HepG2 (cell line): ENCODE results near the gene SEC31B. TPM values are rescaled to one million over a fixed set of nuclear protein-coding genes. Genes with fewer than 3 reads are reported as not detected.

ENCODE experiments used
- ATAC-seq: fragments of 200-7000 bp; cut with Tn5 transposase; 3 replicates; pipeline ENCODE4 v1.9.1; 2020; ENCODE audit warnings: mild to moderate bottlenecking, moderate library complexity
- BruUV-seq: library from RNA; stranded (reverse); fragments of 400-500 nt; replicated peaks from 2 replicates; lab custom pipeline; 2021; lab: Mats Ljungman, UMichigan
- CTCF ChIA-PET: fragments of 300-600 bp; formaldehyde crosslinking; extraction: SDS; loops from one replicate; lab custom pipeline; 2021; ENCODE audit warnings: low total read pairs, inconsistent platforms, low intra/inter-chr PET ratio; lab: Yijun Ruan, JAX
- POLR2A ChIA-PET: fragments of 350-600 bp; sonication (Branson Sonifier 250); formaldehyde crosslinking; loops from one replicate; lab custom pipeline; 2020; ENCODE audit warnings: antibody characterized with exemption, inconsistent platforms; lab: Yijun Ruan, JAX
- DNase-seq: peaks from one replicate; pipeline ENCODE4 v3.0.0-alpha.2; 2015; ENCODE audit warnings: low spot score
- FAIRE-seq: peaks from 3 replicates; lab custom pipeline; 2011; peaks lifted over from hg19 to GRCh38; lab: Jason Lieb, UNC
- H2AFZ ChIP-seq: one replicate; pipeline ENCODE4 v1.6.1; 2011; ENCODE audit warnings: low read length, inconsistent platforms
- H3K27ac ChIP-seq: fragments of 300-600 bp; 3 replicates; pipeline ENCODE4 v1.8.0; 2011; ENCODE audit warnings: mixed run types, mild to moderate bottlenecking, mixed read lengths, low read length, inconsistent platforms; ENCODE audit not compliant: insufficient read depth; ENCODE audit errors: extremely low read length
- H3K27me3 ChIP-seq, 2 experiments: fragments of 200-600 bp in 1 of 2; 2 replicates in 1 of 2; 3 replicates in 1 of 2; pipeline versions ENCODE4 v1.6.0 to v1.8.0; 2011; ENCODE audit warnings: low read length in 2 of 2, mild to moderate bottlenecking in 2 of 2, moderate library complexity in 2 of 2, inconsistent platforms in 1 of 2; ENCODE audit not compliant: insufficient read depth in 2 of 2, control insufficient read depth in 1 of 2
- H3K36me3 ChIP-seq, 2 experiments: fragments of 200-600 bp in 1 of 2; replicated peaks in 1 of 2; 2 replicates in 1 of 2; 3 replicates in 1 of 2; pipeline versions ENCODE4 v1.5.1 to v1.8.0; 2011; ENCODE audit warnings: low read length in 2 of 2, inconsistent platforms in 1 of 2; ENCODE audit not compliant: insufficient read depth in 2 of 2, control insufficient read depth in 1 of 2
- H3K4me1 ChIP-seq: 2 replicates; pipeline ENCODE4 v1.5.1; 2012; ENCODE audit warnings: low read length, inconsistent platforms; ENCODE audit not compliant: insufficient read depth
- H3K4me2 ChIP-seq: 2 replicates; pipeline ENCODE4 v1.6.0; 2011; ENCODE audit warnings: low read depth, low read length, inconsistent platforms
- H3K4me3 ChIP-seq, 3 experiments: fragments of 200-600 bp in 1 of 3; sonication (generic), shearing (Covaris generic) in 1 of 3; replicated peaks in 1 of 3; 2 replicates each; pipeline ENCODE4 v1.5.1; 2011 to 2016; ENCODE audit warnings: low read length in 3 of 3, inconsistent platforms in 2 of 3, low read depth in 2 of 3, mild to moderate bottlenecking in 2 of 3, control low read depth in 1 of 3, mixed read lengths in 1 of 3; ENCODE audit not compliant: insufficient read depth in 1 of 3
- H3K79me2 ChIP-seq: one replicate; pipeline ENCODE4 v1.6.1; 2011; ENCODE audit warnings: low read length, inconsistent platforms; ENCODE audit not compliant: insufficient read depth
- H3K9ac ChIP-seq: 2 replicates; pipeline ENCODE4 v1.6.0; 2011; ENCODE audit warnings: mild to moderate bottlenecking, low read depth, low read length, inconsistent platforms; ENCODE audit not compliant: insufficient read depth
- H3K9me3 ChIP-seq: 2 replicates; pipeline ENCODE4 v1.5.1; 2012; ENCODE audit warnings: mild to moderate bottlenecking, low read length
- H4K20me1 ChIP-seq: 2 replicates; pipeline ENCODE4 v1.6.0; 2011; ENCODE audit warnings: inconsistent platforms, mild to moderate bottlenecking, low read length, moderate library complexity; ENCODE audit not compliant: insufficient read depth
- KDM2A ChIP-seq: sonication (generic); formaldehyde crosslinking; IDR thresholded peaks from 2 replicates; pipeline ENCODE4 v1.4.0; 2020; ENCODE audit warnings: low read depth, missing genetic modification reagents, borderline replicate concordance
- NFATC3 ChIP-seq: sonication (generic); formaldehyde crosslinking; IDR thresholded peaks from 2 replicates; pipeline ENCODE4 v1.5.1; 2020; ENCODE audit warnings: mild to moderate bottlenecking, missing genetic modification reagents
- NFYC ChIP-seq: IDR thresholded peaks from 2 replicates; pipeline ENCODE4 v1.6.1; 2016; ENCODE audit warnings: missing genetic modification reagents, missing compliant biosample characterization
- ZMYM4 ChIP-seq: sonication (generic); formaldehyde crosslinking; IDR thresholded peaks from 2 replicates; pipeline ENCODE4 v1.8.1; 2023; ENCODE audit warnings: mild to moderate bottlenecking, missing genetic modification reagents
- ZNF614 ChIP-seq: IDR thresholded peaks from 2 replicates; pipeline ENCODE4 v1.6.1; 2018; ENCODE audit warnings: missing biosample characterization, missing genetic modification reagents, inconsistent platforms, borderline replicate concordance
- WGBS: methylation state at CpG from one replicate; pipeline ENCODE4 v1.1.6; 2017; ENCODE audit warnings: low lambda C conversion rate; 5-methylcytosine and 5-hydroxymethylcytosine counted together
- in situ Hi-C: cut with HindIII; loops from 2 replicates; pipeline ENCODE4 v1.10.0; 2017; ENCODE audit warnings: low pct_unique_long_range_greater_than_20kb; ENCODE audit not compliant: extremely low pct_ligation_motif_present
- intact Hi-C: fragments of 100-400 bp; cut with micrococcal nuclease; formaldehyde crosslinking; loops from one replicate; pipeline ENCODE4 v1.10.0; 2022; ENCODE audit not compliant: unreplicated experiment
- polyA plus RNA-seq, 8 experiments: library from polyadenylated mRNA; depleted of rRNA in 3 of 8; stranded (reverse) in 7 of 8; unstranded in 1 of 8; fragments of >200 nt; fragmentation: Illumina TruSeq in 4 of 8; extraction: Trizol in 4 of 8; gene quantifications; 2 replicates each; pipeline versions ENCODE4 v1.2.1 to v1.2.3, GENCODE V29; 2011 to 2016; ENCODE audit warnings: low read depth in 4 of 8, missing spikeins in 1 of 8, mixed read lengths in 1 of 8; ENCODE audit not compliant: insufficient read depth in 1 of 8
- total RNA-seq, 5 experiments: library from RNA; depleted of rRNA; stranded (reverse); fragments of >200 nt; fragmentation: Illumina TruSeq; extraction: Trizol; gene quantifications; 2 replicates each; pipeline ENCODE4 v1.2.3, GENCODE V29; 2016; ENCODE audit warnings: low read depth in 1 of 5
- TF ChIP-seq, protein P1 (sequence below): sonication (generic); formaldehyde crosslinking; IDR thresholded peaks from 2 replicates; pipeline ENCODE4; 2020; ENCODE audit warnings: missing genetic modification reagents, mild to moderate bottlenecking, borderline replicate concordance
- TF ChIP-seq, protein P2 (sequence below): sonication (generic); formaldehyde crosslinking; IDR thresholded peaks from 2 replicates; pipeline ENCODE4 v1.5.1; 2020; ENCODE audit warnings: missing genetic modification reagents, mild to moderate bottlenecking, borderline replicate concordance
- TF ChIP-seq, protein P3 (sequence below): sonication (generic); formaldehyde crosslinking; IDR thresholded peaks from 2 replicates; pipeline ENCODE4 v1.4.0; 2020; ENCODE audit warnings: mild to moderate bottlenecking, missing genetic modification reagents
- TF ChIP-seq, protein P4 (sequence below): sonication (generic); formaldehyde crosslinking; IDR thresholded peaks from 2 replicates; pipeline ENCODE4 v1.4.0; 2020; ENCODE audit warnings: missing genetic modification reagents, borderline replicate concordance

SEC31B gene
- total and polyA plus RNA-seq, 2 of the 13 experiments (the other 11 are each of a cell fraction or from before 2014, with no cell fraction given) = 2.0 to 8.3 TPM

DNA sequence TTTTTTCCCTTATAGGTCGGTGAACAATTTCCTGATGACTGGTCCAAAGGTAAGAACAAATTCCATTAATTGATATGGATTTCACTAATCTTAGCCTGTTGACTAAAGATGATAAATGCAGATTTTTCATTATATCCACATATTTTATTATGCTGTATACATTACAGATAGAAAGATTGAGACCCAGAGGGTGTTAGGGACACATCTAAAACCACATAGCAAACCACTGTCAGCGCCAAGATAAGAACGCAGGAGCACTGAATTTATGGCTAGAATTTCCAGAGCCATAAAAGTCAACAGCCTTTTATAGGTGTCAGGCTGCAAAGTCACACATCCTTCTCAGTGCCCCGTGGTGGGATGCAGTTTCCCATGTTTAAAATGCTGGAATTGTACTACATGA is 40.6 kb downstream of the SEC31B start:
- peaks cover 10% of the 10 kb centered on the region; the same call in 1 of the 2 replicates for H3K4me1 ChIP-seq
- in situ Hi-C loops = no loop called here
- FAIRE-seq = no peak
- TF ChIP-seq, protein P1, sequence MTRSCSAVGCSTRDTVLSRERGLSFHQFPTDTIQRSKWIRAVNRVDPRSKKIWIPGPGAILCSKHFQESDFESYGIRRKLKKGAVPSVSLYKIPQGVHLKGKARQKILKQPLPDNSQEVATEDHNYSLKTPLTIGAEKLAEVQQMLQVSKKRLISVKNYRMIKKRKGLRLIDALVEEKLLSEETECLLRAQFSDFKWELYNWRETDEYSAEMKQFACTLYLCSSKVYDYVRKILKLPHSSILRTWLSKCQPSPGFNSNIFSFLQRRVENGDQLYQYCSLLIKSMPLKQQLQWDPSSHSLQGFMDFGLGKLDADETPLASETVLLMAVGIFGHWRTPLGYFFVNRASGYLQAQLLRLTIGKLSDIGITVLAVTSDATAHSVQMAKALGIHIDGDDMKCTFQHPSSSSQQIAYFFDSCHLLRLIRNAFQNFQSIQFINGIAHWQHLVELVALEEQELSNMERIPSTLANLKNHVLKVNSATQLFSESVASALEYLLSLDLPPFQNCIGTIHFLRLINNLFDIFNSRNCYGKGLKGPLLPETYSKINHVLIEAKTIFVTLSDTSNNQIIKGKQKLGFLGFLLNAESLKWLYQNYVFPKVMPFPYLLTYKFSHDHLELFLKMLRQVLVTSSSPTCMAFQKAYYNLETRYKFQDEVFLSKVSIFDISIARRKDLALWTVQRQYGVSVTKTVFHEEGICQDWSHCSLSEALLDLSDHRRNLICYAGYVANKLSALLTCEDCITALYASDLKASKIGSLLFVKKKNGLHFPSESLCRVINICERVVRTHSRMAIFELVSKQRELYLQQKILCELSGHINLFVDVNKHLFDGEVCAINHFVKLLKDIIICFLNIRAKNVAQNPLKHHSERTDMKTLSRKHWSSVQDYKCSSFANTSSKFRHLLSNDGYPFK (CRISPR knock-in tag) = no peak
- TF ChIP-seq ZMYM4 (CRISPR knock-in tag) (no peak), NFYC (CRISPR knock-in tag) (no peak), KDM2A (CRISPR knock-in tag) (no peak), NFATC3 (CRISPR knock-in tag) (no peak), ZNF614 (no peak)
- TF ChIP-seq, protein P2, sequence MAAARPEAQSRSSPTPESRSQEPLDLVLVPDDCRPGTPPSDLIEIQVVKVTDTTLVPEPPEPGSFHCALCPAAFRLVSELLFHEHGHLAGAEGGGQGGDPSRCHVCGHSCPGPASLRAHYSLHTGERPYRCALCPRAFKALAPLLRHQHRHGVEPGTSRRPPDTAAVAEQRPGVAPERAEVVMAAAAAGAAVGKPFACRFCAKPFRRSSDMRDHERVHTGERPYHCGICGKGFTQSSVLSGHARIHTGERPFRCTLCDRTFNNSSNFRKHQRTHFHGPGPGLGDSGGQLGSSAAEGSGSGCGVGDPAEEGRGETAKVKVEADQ (CRISPR knock-in tag) = no peak
- TF ChIP-seq, protein P3, sequence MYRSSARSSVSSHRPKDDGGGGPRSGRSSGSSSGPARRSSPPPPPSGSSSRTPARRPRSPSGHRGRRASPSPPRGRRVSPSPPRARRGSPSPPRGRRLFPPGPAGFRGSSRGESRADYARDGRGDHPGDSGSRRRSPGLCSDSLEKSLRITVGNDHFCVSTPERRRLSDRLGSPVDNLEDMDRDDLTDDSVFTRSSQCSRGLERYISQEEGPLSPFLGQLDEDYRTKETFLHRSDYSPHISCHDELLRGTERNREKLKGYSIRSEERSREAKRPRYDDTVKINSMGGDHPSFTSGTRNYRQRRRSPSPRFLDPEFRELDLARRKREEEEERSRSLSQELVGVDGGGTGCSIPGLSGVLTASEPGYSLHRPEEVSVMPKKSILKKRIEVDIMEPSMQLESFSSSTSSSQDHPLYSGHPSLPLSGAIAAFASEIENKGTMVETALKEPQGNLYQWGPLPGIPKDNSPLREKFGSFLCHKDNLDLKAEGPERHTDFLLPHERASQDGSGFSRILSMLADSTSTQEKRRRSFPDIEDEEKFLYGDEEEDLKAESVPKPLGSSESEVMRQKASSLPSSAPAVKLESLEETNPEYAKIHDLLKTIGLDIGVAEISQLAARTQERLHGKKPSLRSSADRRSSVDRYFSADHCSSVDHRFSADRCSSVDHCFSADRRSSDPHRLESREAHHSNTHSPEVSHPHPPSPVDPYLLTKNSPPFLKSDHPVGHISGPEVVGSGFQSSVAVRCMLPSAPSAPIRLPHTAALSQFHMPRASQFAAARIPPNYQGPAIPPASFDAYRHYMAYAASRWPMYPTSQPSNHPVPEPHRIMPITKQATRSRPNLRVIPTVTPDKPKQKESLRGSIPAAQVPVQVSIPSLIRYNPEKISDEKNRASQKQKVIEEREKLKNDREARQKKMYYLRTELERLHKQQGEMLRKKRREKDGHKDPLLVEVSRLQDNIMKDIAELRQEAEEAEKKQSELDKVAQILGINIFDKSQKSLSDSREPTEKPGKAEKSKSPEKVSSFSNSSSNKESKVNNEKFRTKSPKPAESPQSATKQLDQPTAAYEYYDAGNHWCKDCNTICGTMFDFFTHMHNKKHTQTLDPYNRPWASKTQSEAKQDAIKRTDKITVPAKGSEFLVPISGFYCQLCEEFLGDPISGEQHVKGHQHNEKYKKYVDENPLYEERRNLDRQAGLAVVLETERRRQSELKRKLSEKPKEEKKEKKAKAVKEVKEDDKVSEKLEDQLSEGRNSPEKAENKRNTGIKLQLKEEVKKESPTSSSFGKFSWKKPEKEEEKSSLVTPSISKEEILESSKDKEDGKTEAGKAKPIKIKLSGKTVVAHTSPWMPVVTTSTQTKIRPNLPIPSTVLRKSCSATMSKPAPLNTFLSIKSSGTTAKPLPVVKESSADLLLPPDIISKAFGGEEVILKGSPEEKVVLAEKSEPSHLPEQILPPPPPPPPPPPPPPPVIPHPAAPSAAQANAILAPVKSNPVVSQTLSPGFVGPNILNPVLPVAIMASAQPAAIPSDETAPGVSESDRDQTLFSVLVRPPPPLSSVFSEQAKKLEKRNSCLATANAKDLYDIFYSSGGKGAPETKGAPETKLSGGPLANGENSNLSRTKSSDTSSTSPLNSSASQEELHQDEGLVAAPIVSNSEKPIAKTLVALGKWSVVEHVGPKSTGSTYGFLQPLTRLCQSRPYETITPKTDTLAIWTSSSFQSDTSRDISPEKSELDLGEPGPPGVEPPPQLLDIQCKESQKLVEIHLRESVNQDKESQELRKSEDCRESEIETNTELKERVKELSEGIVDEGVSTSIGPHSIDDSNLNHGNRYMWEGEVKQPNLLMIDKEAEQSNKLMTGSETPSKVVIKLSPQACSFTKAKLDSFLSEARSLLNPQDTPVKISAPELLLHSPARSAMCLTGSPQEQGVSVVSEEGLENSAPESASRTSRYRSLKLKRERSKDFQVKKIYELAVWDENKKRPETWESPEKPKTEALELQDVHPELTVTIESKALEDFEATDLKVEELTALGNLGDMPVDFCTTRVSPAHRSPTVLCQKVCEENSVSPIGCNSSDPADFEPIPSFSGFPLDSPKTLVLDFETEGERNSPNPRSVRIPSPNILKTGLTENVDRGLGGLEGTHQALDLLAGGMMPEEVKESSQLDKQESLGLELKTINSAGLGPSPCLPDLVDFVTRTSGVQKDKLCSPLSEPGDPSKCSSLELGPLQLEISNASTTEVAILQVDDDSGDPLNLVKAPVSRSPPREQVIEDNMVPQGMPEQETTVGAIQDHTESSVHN (CRISPR knock-in tag) = no peak
- TF ChIP-seq, protein P4, sequence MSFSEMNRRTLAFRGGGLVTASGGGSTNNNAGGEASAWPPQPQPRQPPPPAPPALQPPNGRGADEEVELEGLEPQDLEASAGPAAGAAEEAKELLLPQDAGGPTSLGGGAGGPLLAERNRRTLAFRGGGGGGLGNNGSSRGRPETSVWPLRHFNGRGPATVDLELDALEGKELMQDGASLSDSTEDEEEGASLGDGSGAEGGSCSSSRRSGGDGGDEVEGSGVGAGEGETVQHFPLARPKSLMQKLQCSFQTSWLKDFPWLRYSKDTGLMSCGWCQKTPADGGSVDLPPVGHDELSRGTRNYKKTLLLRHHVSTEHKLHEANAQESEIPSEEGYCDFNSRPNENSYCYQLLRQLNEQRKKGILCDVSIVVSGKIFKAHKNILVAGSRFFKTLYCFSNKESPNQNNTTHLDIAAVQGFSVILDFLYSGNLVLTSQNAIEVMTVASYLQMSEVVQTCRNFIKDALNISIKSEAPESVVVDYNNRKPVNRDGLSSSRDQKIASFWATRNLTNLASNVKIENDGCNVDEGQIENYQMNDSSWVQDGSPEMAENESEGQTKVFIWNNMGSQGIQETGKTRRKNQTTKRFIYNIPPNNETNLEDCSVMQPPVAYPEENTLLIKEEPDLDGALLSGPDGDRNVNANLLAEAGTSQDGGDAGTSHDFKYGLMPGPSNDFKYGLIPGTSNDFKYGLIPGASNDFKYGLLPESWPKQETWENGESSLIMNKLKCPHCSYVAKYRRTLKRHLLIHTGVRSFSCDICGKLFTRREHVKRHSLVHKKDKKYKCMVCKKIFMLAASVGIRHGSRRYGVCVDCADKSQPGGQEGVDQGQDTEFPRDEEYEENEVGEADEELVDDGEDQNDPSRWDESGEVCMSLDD (CRISPR knock-in tag) = no peak

More for the DNA sequence above, 40.6 kb downstream of the SEC31B start:
- under 1% methylated on average over 4 of the region's 4 CpGs for WGBS
- intact Hi-C loops = no loop called here
- H4K20me1 ChIP-seq = no peaks in the 10 kb centered on the region
- ATAC-seq (no peak), DNase-seq (no peak)
- H3K79me2 ChIP-seq = no peaks in the 10 kb centered on the region
- no peaks in the 10 kb centered on the region for H3K36me3 ChIP-seq
- no TSS peak for BruUV-seq
- no peak overlapping the region for H3K9ac ChIP-seq
- peaks cover 2 to 14% of the 10 kb centered on the region in 2 experiments; a peak in 3 of 5 replicates for H3K27me3 ChIP-seq
- no peak overlapping the region for H2AFZ ChIP-seq
- POLR2A ChIA-PET = no interaction called here
- no peak overlapping the region for H3K27ac ChIP-seq
- no peaks in the 10 kb centered on the region for H3K9me3 ChIP-seq
- no peak overlapping the region for H3K4me3 ChIP-seq
- H3K4me2 ChIP-seq = no peak overlapping the region
- CTCF ChIA-PET = no interaction called here
